Right lobe of liver (tissue), 6 donors: ENCODE results near the gene KCNJ6. TPM values are rescaled to one million over a fixed set of nuclear protein-coding genes. Genes with fewer than 3 reads are reported as not detected.

ENCODE experiments used
- ATAC-seq, 4 donors: fragments of 200-7000 bp; cut with Tn5 transposase; one replicate each; pipeline ENCODE4 v1.9.1; 2020; ENCODE audit warnings: mild to moderate bottlenecking in 4 of 4, moderate library complexity in 4 of 4
- DNase-seq, 3 donors: peaks; one replicate each; pipeline ENCODE4 v3.0.0-alpha.2; 2020
- H3K27ac ChIP-seq, 3 donors: fragments of 200-600 bp; one replicate each; pipeline ENCODE4 v1.8.0; 2022
- H3K27me3 ChIP-seq, 2 donors: fragments of 200-600 bp; one replicate each; pipeline ENCODE4 v1.8.0; 2022
- H3K36me3 ChIP-seq, 4 donors: fragments of 200-600 bp; sonication (generic) in 1 of 4; one replicate each; pipeline versions ENCODE4 v1.5.1 to v1.8.0; 2017 to 2022; ENCODE audit warnings: control low read depth in 1 of 4
- H3K4me1 ChIP-seq, 4 donors: fragments of 200-600 bp; sonication (generic) in 1 of 4; one replicate each; pipeline versions ENCODE4 v1.5.1 to v1.8.0; 2017 to 2022; ENCODE audit warnings: control low read depth in 1 of 4
- H3K4me3 ChIP-seq, 3 donors: fragments of 200-600 bp; one replicate each; pipeline ENCODE4 v1.8.0; 2022
- H3K9me3 ChIP-seq, 4 donors: fragments of 200-600 bp; sonication (generic) in 1 of 4; one replicate each; pipeline versions ENCODE4 v1.5.1 to v1.8.0; 2017 to 2022; ENCODE audit warnings: control low read depth in 1 of 4
- CTCF ChIP-seq, 4 donors: fragments of 200-600 bp in 3 of 4; fragments of 450-650 bp in 1 of 4; IDR thresholded peaks; one replicate each; pipeline versions ENCODE4 v1.5.1 to v1.8.0; 2016 to 2022; ENCODE audit warnings: antibody characterized with exemption in 4 of 4, mild to moderate bottlenecking in 2 of 4
- POLR2A ChIP-seq: fragments of 450-650 bp; IDR thresholded peaks from one replicate; pipeline ENCODE4 v1.6.1; 2017; ENCODE audit warnings: antibody characterized with exemption, mild to moderate bottlenecking
- WGBS: methylation state at CpG from one replicate; pipeline ENCODE4 v1.1.6; 2018; ENCODE audit warnings: low coverage, low lambda C conversion rate; ENCODE audit not compliant: insufficient coverage; ENCODE audit errors: missing lambda C conversion rate; 5-methylcytosine and 5-hydroxymethylcytosine counted together
- intact Hi-C, 2 donors: fragments of 100-400 bp; cut with DNase I; formaldehyde crosslinking; loops; one replicate each; pipeline versions ENCODE4 v1.11.2 to v1.14.1; 2022
- total RNA-seq, 6 experiments: library from RNA; depleted of rRNA in 2 of 6; stranded (reverse); fragments of >200 nt in 2 of 6; fragmentation: NEBNext Ultra II Directional in 3 of 6; extraction: Animal tissue kit (Norgen Biotek cat#: 25700) in 3 of 6; gene quantifications; one replicate each; pipeline versions ENCODE4 v1.1.0 to v1.2.4, GENCODE V29; 2016 to 2023
- donor health status: DM: no; HTN: yes; CAD: no.
- donor health status: DM: no; HTN: no; CAD: no.
- donor health status: DM: no; HTN: no; CAD: no.
- donor health status: DM: no; HTN: yes; CAD: no.
- donor health status: DM: no; HTN: yes; CAD: no.

The KCNJ6 gene
- total RNA-seq, 6 experiments from 2014 or later, result under 0.01 to 0.12 TPM; not detected in 4

GRCh38 chr21:37627561-37627960 lies 288.7 kb downstream of the KCNJ6 start:
- no peak overlapping the region for H3K4me3 ChIP-seq
- H3K4me1 ChIP-seq, result peaks cover 0 to 20% (median 2%) of the 10 kb centered on the region in 4 donors
- intact Hi-C loops, result no loop called here
- TF ChIP-seq CTCF (IDR thresholded peaks at IDR 0.05) (no peak), POLR2A (no peak)
- no peaks in the 10 kb centered on the region for H3K9me3 ChIP-seq
- no peaks in the 10 kb centered on the region for H3K27me3 ChIP-seq
- no peaks in the 10 kb centered on the region for H3K36me3 ChIP-seq
- DNase-seq (no peak), ATAC-seq (no peak)
- H3K27ac ChIP-seq, result peak overlapping the region in 1 of 3 donors; percentile 53
- 94% methylated on average over 2 of the region's 2 CpGs for WGBS

- 17% methylated on average over 4 of the region's 4 CpGs for WGBS
- H3K27ac ChIP-seq, result peak overlapping the region in 1 of 3 donors; percentile 53
These were observed 289.2 kb downstream of the KCNJ6 start for GRCh38 chr21:37627074-37627473.

GRCh38 chr21:37626320-37626719 lies 289.9 kb downstream of the KCNJ6 start:
- H3K36me3 ChIP-seq, result no peaks in the 10 kb centered on the region
- no peak overlapping the region for H3K27ac ChIP-seq
- 70% methylated on average over 5 of the region's 6 CpGs for WGBS
- no peak overlapping the region for H3K4me3 ChIP-seq
- peaks cover 0 to 13% (median 2%) of the 10 kb centered on the region in 4 donors for H3K4me1 ChIP-seq
- no peaks in the 10 kb centered on the region for H3K9me3 ChIP-seq
- ATAC-seq, result no peak
- TF ChIP-seq CTCF (IDR thresholded peaks at IDR 0.05), result no peak
- TF ChIP-seq POLR2A, result no peak
- no peak for DNase-seq
- intact Hi-C loops, result no loop called here
- no peaks in the 10 kb centered on the region for H3K27me3 ChIP-seq

More at GRCh38 chr21:37627074-37627473, 289.2 kb downstream of the KCNJ6 start:
- DNase-seq (peak; percentile 51 to 60 (median 55)), ATAC-seq (peak; percentile 83 to 91 (median 88))
- no peak for TF ChIP-seq POLR2A
- H3K4me1 ChIP-seq, result peaks cover 0 to 20% (median 2%) of the 10 kb centered on the region in 4 donors
- H3K36me3 ChIP-seq, result no peaks in the 10 kb centered on the region
- no peaks in the 10 kb centered on the region for H3K9me3 ChIP-seq
- H3K27me3 ChIP-seq, result no peaks in the 10 kb centered on the region
- H3K4me3 ChIP-seq, result no peak overlapping the region
- intact Hi-C loops, result no loop called here

- TF ChIP-seq POLR2A (no peak), CTCF (IDR thresholded peaks at IDR 0.05) (no peak)
- DNase-seq (no peak), ATAC-seq (no peak)
- no peaks in the 10 kb centered on the region for H3K36me3 ChIP-seq
- H3K4me1 ChIP-seq, result peaks cover 0 to 13% (median 2%) of the 10 kb centered on the region in 4 donors
- no peaks in the 10 kb centered on the region for H3K9me3 ChIP-seq
- H3K27me3 ChIP-seq, result no peaks in the 10 kb centered on the region
- H3K27ac ChIP-seq, result no peak overlapping the region
- 91% methylated on average over 3 of the region's 3 CpGs for WGBS
- H3K4me3 ChIP-seq, result no peak overlapping the region
- intact Hi-C loops, result no loop called here
These were observed 292.6 kb downstream of the KCNJ6 start for GRCh38 chr21:37623689-37624088.

GRCh38 chr21:37623183-37623582 lies 293.1 kb downstream of the KCNJ6 start:
- ATAC-seq (no peak), DNase-seq (no peak)
- TF ChIP-seq CTCF (IDR thresholded peaks at IDR 0.05) (no peak), POLR2A (no peak)
- Histone ChIP-seq H3K9me3 (no peaks in the 10 kb centered on the region), H3K36me3 (no peaks in the 10 kb centered on the region), H3K27me3 (no peaks in the 10 kb centered on the region), H3K4me3 (no peak overlapping the region), H3K27ac (no peak overlapping the region), H3K4me1 (peaks cover 0 to 13% (median 2%) of the 10 kb centered on the region in 4 donors)
- intact Hi-C loops, result no loop called here
- WGBS, result 61% methylated on average over 3 of the region's 3 CpGs
